GM23248 (cell line): ENCODE measurements around the gene NETO1.

ENCODE experiments used
- EZH2 ChIP-seq: fragments of 200-600 bp; sonication (generic); IDR thresholded peaks from 2 replicates; pipeline ENCODE4 v1.6.1; 2018; ENCODE audit warnings: antibody characterized with exemption, mild to moderate bottlenecking; ENCODE audit not compliant: insufficient read depth, poor library complexity, severe bottlenecking
- EZH2phosphoT487 ChIP-seq: fragments of 200-600 bp; sonication (generic); IDR thresholded peaks from 2 replicates; pipeline ENCODE4 v1.6.1; 2018; ENCODE audit warnings: antibody characterized with exemption, moderate library complexity, mild to moderate bottlenecking, low read depth; ENCODE audit not compliant: insufficient read depth

GRCh38 chr18:72783530-72783929 lies 84.3 kb downstream of the NETO1 start:
- TF ChIP-seq EZH2 (no peak), EZH2phosphoT487 (no peak)
